ENCODE data around the gene PROCA1.

DNA sequence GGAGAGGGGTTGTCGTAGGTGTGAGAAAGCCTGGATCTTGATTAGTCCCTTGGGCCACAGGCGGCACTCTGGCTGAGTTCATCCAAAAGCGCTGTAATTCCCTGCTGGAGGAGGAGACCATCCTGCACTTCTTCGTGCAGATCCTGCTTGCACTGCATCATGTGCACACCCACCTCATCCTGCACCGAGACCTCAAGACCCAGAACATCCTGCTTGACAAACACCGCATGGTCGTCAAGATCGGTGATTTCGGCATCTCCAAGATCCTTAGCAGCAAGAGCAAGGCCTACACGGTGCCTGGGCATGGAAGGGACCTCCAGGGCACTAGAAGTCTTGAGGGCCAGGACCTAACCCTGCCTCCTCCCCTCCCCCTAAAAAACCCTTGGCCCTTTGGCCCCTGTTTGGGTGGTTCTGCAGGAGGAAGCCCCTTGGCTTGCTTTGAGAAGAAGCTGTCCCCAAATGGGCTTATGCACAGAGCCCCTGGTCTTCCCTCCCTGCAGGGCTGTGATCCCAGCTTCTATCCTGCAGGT, 23.1 kb upstream of the PROCA1 start:
- TF ChIP-seq, protein P1, sequence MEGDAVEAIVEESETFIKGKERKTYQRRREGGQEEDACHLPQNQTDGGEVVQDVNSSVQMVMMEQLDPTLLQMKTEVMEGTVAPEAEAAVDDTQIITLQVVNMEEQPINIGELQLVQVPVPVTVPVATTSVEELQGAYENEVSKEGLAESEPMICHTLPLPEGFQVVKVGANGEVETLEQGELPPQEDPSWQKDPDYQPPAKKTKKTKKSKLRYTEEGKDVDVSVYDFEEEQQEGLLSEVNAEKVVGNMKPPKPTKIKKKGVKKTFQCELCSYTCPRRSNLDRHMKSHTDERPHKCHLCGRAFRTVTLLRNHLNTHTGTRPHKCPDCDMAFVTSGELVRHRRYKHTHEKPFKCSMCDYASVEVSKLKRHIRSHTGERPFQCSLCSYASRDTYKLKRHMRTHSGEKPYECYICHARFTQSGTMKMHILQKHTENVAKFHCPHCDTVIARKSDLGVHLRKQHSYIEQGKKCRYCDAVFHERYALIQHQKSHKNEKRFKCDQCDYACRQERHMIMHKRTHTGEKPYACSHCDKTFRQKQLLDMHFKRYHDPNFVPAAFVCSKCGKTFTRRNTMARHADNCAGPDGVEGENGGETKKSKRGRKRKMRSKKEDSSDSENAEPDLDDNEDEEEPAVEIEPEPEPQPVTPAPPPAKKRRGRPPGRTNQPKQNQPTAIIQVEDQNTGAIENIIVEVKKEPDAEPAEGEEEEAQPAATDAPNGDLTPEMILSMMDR (conservative IDR thresholded peaks at IDR 0.05; ENCODE audit: low read depth, low read length), result no peak
- TF ChIP-seq EZH2 (IDR thresholded peaks at IDR 0.05; ENCODE audit: borderline replicate concordance, low read depth, low read length, poor library complexity, severe bottlenecking), result no peak

Data from A673 (cell line).